Kidney (tissue), 14 donors: ENCODE data around the gene RBPJ. TPM values are rescaled to one million over a fixed set of nuclear protein-coding genes. Genes with fewer than 3 reads are reported as not detected.

ENCODE experiments used
- DNase-seq, 5 donors: peaks; one replicate each; pipeline ENCODE4 v3.0.0-alpha.2; 2013 to 2020
- FAIRE-seq: peaks from 2 replicates; lab custom pipeline; 2012; peaks lifted over from hg19 to GRCh38; lab: Jason Lieb, UNC
- H3K27ac ChIP-seq, 2 donors: one replicate each; pipeline ENCODE4 v1.7.0; 2013; ENCODE audit warnings: low read depth in 2 of 2, low read length in 2 of 2, inconsistent platforms in 1 of 2
- H3K27me3 ChIP-seq: one replicate; pipeline ENCODE4 v1.7.1; 2013; ENCODE audit warnings: low read length, inconsistent platforms; ENCODE audit not compliant: control insufficient read depth, insufficient read depth
- H3K36me3 ChIP-seq, 3 donors: one replicate each; pipeline versions ENCODE4 v1.7.0 to v1.7.1; 2013; ENCODE audit warnings: low read length in 3 of 3, control low read depth in 1 of 3, inconsistent platforms in 1 of 3; ENCODE audit not compliant: insufficient read depth in 3 of 3, control insufficient read depth in 2 of 3
- H3K4me1 ChIP-seq, 3 donors: one replicate each; pipeline versions ENCODE4 v1.7.0 to v1.7.1; 2013; ENCODE audit warnings: low read length in 3 of 3, inconsistent platforms in 1 of 3, low read depth in 1 of 3; ENCODE audit not compliant: control insufficient read depth in 2 of 3, insufficient read depth in 2 of 3
- H3K4me3 ChIP-seq, 3 donors: one replicate each; pipeline versions ENCODE4 v1.7.0 to v1.8.1; 2013; ENCODE audit warnings: low read length in 3 of 3, control low read depth in 1 of 3, inconsistent platforms in 1 of 3
- H3K9ac ChIP-seq, 3 donors: one replicate each; pipeline versions ENCODE4 v1.7.0 to v1.7.1; 2013; ENCODE audit warnings: low read length in 3 of 3, control low read depth in 1 of 3, inconsistent platforms in 1 of 3
- H3K9me3 ChIP-seq, 3 donors: one replicate each; pipeline versions ENCODE4 v1.7.0 to v1.7.1; 2013; ENCODE audit warnings: low read length in 3 of 3, control low read depth in 1 of 3, inconsistent platforms in 1 of 3; ENCODE audit not compliant: control insufficient read depth in 2 of 3, insufficient read depth in 1 of 3
- CTCF ChIP-seq: IDR thresholded peaks from 3 replicates; pipeline ENCODE4 v1.5.1; 2012; ENCODE audit warnings: mild to moderate bottlenecking, moderate library complexity, borderline replicate concordance; ENCODE audit not compliant: insufficient read depth; ENCODE audit errors: extremely low read depth
- intact Hi-C: fragments of 100-400 bp; cut with DNase I; formaldehyde crosslinking; loops from one replicate; pipeline ENCODE4 v1.11.1; 2022
- polyA plus RNA-seq: library from polyadenylated mRNA; stranded (reverse); fragments of 350-450 nt; fragmentation: Illumina TruSeq; extraction: RNeasy Lipid Tissue Mini Kit (QIAGEN cat#74804); gene quantifications from one replicate; pipeline ENCODE4 v1.2.3, GENCODE V29; 2014; ENCODE audit warnings: low read depth, low replicate concordance; ENCODE audit not compliant: insufficient read depth
- total RNA-seq: library from RNA; stranded (reverse); fragmentation: NEBNext Ultra II Directional; extraction: Animal tissue kit (Norgen Biotek cat#: 25700); gene quantifications from one replicate; pipeline ENCODE4 v1.2.1, GENCODE V29; 2021
- donor health status: control.
- donor health status: control.
- donor health status: control.
- donor health status: control.
- donor health status: control.
- donor health status: DM: yes; HTN: yes; CAD: no.
- donor health status: Normal renal cell carcinoma (clear cell type).

The RBPJ gene
- total and polyA plus RNA-seq, 2 donors from 2014 or later = 28.5 to 77.6 TPM

- Histone ChIP-seq H3K4me1 (no peaks in the 10 kb centered on the region), H3K27ac (no peak overlapping the region), H3K27me3 (no peaks in the 10 kb centered on the region), H3K4me3 (no peak overlapping the region), H3K9me3 (no peaks in the 10 kb centered on the region), H3K36me3 (no peaks in the 10 kb centered on the region), H3K9ac (no peak overlapping the region)
- no peak for TF ChIP-seq CTCF
- DNase-seq = no peak
- intact Hi-C loops = no loop called here
- FAIRE-seq = no peak
These were observed 33.1 kb upstream of the RBPJ start for GRCh38 chr4:26287756-26288155.

- Histone ChIP-seq H3K4me3 (no peak overlapping the region), H3K36me3 (no peaks in the 10 kb centered on the region), H3K9ac (no peak overlapping the region), H3K9me3 (no peaks in the 10 kb centered on the region), H3K4me1 (no peaks in the 10 kb centered on the region), H3K27me3 (no peaks in the 10 kb centered on the region), H3K27ac (no peak overlapping the region)
- intact Hi-C loops = no loop called here
- no peak for TF ChIP-seq CTCF
- FAIRE-seq (no peak), DNase-seq (no peak)
These were observed 32.4 kb upstream of the RBPJ start for GRCh38 chr4:26288355-26288909.

GRCh38 chr4:26289401-26289800 lies 31.4 kb upstream of the RBPJ start:
- Histone ChIP-seq H3K9me3 (no peaks in the 10 kb centered on the region), H3K27ac (no peak overlapping the region), H3K27me3 (no peaks in the 10 kb centered on the region), H3K4me1 (no peaks in the 10 kb centered on the region), H3K36me3 (no peaks in the 10 kb centered on the region), H3K9ac (no peak overlapping the region), H3K4me3 (no peak overlapping the region)
- intact Hi-C loops = no loop called here
- no peak for DNase-seq
- no peak for FAIRE-seq
- no peak for TF ChIP-seq CTCF

GRCh38 chr4:26290321-26290720 lies 30.5 kb upstream of the RBPJ start:
- H3K4me1 ChIP-seq = no peaks in the 10 kb centered on the region
- H3K36me3 ChIP-seq = no peaks in the 10 kb centered on the region
- no peak overlapping the region for H3K4me3 ChIP-seq
- FAIRE-seq = no peak
- TF ChIP-seq CTCF = no peak
- no peaks in the 10 kb centered on the region for H3K9me3 ChIP-seq
- H3K27me3 ChIP-seq = no peaks in the 10 kb centered on the region
- intact Hi-C loops = no loop called here
- H3K9ac ChIP-seq = no peak overlapping the region
- H3K27ac ChIP-seq = no peak overlapping the region
- DNase-seq = no peak
